DND-41 (cell line): ENCODE results near the gene EFL1.

Experiments
- EZH2 ChIP-seq: IDR thresholded peaks from 3 replicates; pipeline ENCODE4 v1.6.1; 2012; ENCODE audit warnings: borderline replicate concordance, low read depth, mild to moderate bottlenecking, moderate library complexity, low read length, inconsistent platforms; ENCODE audit not compliant: severe bottlenecking
- TF ChIP-seq, protein P1 (sequence below): IDR thresholded peaks from 2 replicates; pipeline ENCODE4 v1.5.1; 2012; ENCODE audit warnings: borderline replicate concordance, low read length, moderate library complexity, mild to moderate bottlenecking; ENCODE audit not compliant: poor library complexity, severe bottlenecking; ENCODE audit errors: extremely low read depth

DNA sequence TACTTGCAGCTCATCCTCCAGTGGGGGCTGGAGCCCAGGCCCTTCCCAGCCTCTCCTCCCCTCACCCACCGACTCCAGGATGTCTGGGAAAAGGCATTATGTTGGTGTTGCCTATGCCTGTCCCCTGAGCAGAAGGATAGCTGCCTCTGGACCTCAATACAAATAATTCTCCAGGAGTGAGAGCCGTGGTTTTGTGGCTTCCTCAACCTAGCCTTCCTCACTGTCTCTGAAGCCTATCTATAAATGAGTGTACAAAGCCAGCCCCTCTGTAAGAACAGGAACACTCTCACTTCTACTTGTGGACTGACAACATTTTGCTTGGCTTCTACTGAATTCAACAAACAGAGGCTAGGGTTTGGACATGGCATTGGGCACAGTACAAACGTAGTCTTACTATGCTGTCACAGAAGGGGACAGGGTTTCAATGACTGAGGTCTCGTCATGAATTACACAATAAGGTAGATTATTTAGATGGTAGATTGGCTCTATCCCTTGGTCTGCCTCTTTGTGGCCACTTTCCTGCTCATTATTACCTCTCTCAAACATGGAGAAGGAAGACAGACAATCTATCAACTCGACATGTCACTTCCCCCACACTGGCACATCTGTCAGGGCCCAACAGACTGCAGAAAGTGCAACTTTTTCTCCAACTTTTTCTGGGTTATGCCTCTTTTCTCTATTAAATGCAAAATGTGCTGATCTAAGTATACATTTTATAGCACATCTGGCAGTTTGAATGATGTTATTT lies 134.0 kb downstream of the EFL1 start:
- TF ChIP-seq, protein P1, sequence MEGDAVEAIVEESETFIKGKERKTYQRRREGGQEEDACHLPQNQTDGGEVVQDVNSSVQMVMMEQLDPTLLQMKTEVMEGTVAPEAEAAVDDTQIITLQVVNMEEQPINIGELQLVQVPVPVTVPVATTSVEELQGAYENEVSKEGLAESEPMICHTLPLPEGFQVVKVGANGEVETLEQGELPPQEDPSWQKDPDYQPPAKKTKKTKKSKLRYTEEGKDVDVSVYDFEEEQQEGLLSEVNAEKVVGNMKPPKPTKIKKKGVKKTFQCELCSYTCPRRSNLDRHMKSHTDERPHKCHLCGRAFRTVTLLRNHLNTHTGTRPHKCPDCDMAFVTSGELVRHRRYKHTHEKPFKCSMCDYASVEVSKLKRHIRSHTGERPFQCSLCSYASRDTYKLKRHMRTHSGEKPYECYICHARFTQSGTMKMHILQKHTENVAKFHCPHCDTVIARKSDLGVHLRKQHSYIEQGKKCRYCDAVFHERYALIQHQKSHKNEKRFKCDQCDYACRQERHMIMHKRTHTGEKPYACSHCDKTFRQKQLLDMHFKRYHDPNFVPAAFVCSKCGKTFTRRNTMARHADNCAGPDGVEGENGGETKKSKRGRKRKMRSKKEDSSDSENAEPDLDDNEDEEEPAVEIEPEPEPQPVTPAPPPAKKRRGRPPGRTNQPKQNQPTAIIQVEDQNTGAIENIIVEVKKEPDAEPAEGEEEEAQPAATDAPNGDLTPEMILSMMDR, result no peak
- no peak for TF ChIP-seq EZH2
